ENCODE measurements around the gene IBA57.

The IBA57 gene

DNA sequence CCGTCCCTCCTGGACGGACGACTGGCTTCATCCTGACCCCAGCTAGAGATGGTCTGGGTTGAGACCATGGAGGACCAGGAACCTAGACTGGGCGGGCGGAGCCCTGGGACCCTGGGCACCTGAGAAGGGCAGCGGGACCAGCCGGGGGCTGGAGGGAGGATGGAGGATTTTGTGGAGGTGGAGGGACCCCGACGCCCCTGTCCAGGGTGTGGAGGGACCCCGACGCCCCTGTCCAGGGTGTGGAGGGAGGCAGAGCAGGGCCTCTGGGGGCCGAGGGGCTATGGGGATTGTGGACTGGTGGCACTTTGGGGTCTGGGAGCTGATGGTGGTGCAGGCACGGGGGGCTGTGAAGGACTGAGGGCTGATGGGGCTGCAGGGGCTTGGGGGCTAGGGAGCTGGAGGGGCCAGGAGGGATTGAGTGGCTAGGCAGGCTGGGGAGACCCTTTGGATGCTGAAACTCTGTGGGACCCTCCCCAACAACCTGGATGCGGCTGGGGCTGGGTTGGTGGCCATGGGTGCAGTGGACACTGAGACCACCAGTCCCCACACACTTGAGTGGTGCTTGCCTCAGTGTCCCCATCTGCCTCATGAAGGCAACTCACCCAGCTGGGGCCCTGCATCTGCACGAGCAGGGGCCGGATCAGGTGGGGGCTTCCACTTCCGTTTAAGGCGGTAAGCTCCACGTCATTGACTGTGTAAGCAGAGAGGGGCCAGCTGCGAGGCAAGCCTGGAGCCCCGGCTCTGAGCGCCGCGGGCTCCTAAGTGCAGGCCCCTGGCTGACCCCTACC, 8.5 kb upstream of the IBA57 start:
- no peak for DNase-seq (ENCODE audit: low read depth in 2 of 2)

- no peak for DNase-seq (ENCODE audit: low read depth in 2 of 2)
Measured at GRCh38 chr1:228157729-228158126, 7.9 kb upstream of the IBA57 start.

- DNase-seq (ENCODE audit: low read depth in 2 of 2): no peak
Measured at GRCh38 chr1:228158151-228159007, 7.2 kb upstream of the IBA57 start.

DNA sequence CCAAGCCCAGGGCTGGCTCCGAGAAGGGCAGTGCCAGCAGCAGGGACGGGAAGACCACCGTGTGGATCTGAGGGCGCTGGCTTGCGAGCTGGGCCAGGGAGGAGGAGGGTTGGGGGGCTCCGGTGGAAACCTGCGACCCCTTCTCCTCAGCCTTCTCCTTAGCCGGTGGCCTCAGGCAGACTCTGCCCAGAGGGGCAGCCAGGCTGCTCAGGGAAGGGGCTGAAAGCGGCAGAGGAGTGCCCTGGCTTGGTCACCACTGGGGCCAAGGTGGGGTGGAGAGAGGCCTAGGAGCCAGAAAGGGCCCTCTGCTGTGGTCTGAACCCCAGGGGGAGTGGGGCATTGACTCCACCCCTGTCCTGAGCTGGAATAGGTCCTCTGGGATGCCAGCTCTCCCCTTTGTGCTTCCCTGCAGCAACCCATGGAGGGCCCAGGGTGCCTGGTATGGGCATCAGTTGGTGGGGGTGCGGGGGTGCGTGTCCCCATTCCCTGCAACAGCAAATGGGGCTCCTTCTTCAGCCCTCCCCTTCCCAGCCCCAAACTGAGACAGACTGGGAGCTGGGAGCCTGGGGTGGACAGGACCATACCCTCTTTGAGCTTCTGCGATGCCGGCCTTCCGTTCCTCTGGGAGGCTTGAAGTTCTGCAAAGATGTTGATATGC, 6.5 kb upstream of the IBA57 start:
- no peak for DNase-seq (ENCODE audit: low read depth in 2 of 2)

- no peak for DNase-seq (ENCODE audit: low read depth in 2 of 2)
Measured at GRCh38 chr1:228160201-228160761, 5.3 kb upstream of the IBA57 start.

DNA sequence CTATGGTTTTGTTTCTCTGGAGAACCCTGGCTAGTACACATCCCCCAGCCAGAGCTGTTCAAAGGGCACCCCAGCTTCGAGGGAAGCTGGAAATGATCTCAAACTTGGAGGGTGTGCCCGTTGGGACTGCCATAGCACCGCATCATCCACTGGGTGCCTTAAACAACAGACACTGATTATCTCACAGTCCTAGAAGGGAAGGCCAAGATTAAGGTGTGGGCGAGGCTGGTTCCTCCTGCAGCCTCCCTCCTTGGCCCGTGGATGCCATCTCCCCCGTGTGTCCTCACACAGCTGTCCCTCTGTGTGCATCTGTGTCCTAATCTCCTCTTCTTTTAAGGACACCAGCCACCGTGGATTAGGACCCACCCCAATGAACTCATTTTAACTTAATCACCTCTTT, 4.2 kb upstream of the IBA57 start:
- DNase-seq (ENCODE audit: low read depth in 2 of 2): no peak

- no peak for DNase-seq (ENCODE audit: low read depth in 2 of 2)
Measured at GRCh38 chr1:228161866-228162265, 3.7 kb upstream of the IBA57 start.

DNA sequence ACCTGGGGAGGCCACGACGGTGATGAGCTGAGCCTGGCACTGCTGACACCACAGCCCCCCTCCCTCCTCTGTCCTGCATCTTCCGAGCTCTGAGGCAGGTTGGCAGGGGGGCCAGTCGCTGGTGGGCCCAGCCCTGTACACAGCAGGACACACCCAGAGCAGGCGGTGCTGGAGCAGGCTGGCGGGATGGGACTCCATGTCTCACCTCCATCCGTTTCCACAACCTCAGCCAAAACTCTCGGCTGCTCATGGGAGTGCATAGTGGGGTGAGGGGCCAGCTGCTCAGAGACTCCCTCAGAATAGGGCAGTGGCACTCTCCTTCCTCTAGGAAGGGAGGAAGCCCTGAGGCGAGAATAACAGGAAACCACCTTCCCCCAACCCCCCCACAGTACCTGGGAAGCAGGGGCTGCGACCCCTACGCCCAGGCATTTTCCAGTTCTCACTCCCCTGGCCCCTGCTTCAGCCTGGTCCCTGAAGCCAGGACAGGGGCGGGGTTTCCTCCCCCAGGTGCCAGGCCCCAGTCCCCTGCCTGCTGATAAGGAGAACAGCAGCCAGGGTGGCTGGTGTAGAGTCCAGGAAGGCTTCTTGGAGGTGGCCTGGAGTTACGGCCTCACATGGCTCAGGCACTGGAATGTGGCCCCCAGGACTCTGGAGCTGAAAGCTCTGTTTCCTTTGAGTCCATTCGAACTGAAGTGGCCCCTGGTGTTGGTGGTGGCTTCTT, 3.2 kb upstream of the IBA57 start:
- DNase-seq (ENCODE audit: low read depth in 2 of 2): no peak

GRCh38 chr1:228163007-228163753, 2.4 kb upstream of the IBA57 start:
- DNase-seq (ENCODE audit: low read depth in 2 of 2): no peak

DNA sequence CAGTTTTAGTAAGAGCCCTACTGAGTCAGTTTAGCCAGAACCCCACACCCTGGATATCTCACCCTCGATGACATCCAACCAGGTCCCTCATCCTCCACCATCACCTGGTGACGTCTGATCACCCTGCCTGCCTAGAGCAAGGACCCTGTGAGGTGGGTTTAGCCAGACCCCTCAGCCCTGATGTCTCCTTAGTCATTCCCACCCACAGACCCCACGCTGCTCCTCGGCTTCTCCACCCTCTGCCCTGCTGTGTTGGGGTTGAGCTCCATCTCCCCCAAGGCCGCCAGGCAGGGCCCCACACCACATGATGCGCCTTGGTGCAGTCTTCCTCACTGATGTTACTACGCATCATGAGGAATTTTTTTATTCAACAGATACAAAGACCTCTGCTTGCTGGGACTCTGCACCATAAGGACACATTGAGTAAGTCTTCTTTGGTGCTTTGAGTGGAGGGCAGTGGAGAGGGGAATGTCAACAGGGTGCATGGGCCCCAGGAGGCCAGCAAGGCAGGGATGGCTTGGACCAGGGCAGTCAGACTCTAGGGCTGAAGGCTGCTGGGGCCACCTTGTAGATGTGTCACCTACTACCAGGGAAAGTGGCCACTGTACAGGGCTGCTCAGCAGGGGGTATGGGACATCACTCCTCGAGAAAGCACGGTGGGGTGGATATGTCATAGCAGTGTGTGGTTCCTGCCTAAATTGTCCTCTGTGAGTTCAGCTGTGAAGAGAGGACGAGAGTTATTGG, 1.7 kb upstream of the IBA57 start:
- DNase-seq (ENCODE audit: low read depth in 2 of 2): no peak

- DNase-seq (ENCODE audit: low read depth in 2 of 2): no peak
Measured at GRCh38 chr1:228164561-228165371, 838 bp upstream of the IBA57 start.

DNA sequence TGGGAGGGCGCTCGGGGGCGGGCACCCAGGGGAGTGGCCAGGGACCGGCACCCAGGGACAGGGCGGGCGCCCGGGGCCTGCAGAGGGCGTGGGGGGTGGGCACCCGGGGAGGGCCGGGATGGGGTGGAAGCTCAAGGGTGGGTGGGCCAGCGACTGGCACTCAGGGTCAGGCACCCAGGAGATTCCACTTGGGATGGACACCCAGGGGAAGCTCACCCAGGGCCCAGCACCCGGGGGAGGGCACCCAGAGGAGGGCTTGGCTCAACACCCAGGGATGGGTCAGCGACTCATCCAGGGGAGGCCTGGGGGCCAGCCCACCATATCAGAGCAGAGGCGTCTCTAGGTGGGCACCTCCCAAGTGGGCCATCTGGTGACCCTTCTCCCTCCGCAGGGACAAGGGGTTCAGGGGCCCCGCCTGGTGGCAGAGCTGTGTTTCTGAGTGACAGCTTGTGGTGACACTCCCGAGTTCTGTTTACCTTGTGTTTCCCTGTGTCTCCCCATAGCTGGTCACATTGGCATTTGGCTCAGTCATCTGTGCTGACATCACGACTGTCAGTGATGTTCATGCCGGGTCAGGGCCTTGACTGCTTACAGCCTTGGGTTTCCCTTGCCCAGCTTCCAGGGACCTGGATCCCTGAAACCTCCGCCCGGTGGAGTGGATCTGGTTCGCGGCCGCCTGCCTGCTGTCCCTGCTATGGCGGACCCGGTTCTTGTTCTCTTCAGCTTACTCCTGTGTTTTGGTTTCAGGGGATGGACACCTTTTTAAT, 749 bp downstream of the IBA57 start:
- DNase-seq (ENCODE audit: low read depth in 2 of 2): peak in 1 of 2 donors; percentile 24

DNA sequence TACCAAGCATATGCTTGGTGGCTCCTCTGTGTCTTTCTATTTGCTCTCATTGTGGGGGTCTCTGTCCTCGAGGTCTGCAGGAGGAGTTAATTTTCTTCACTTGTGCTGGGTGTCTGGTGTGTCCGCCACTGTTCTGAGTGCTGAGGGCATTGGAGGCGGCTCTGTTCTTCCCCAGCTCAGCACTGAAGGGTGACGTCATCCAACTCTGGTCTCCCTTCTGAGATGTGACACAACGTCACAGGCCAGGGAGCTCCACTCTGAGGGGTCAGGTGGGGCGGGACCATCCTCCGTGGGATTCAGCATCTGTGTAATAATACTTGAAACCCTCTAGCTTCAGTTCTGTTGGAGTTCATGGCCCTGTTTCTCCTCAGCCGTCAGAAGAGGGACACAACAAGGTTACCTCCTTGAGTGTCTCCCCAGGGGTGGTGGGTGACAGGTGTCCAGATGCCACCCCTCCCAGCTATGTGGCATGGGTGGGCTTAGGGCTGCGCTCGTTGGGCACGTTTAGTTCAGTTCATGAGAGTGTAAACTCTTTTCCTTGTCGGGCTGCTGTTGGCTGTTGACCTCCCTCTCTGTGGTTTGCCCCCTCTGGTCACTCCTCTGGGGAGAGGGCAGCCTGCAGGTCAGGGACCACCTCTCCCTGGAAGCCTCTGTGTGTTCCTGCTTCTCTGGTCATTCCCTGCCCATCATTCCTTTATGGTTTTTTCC, 3.1 kb downstream of the IBA57 start:
- no peak for DNase-seq (ENCODE audit: low read depth in 2 of 2)

- no peak for DNase-seq (ENCODE audit: low read depth in 2 of 2)
Measured at GRCh38 chr1:228169345-228169744, 3.7 kb downstream of the IBA57 start.

DNA sequence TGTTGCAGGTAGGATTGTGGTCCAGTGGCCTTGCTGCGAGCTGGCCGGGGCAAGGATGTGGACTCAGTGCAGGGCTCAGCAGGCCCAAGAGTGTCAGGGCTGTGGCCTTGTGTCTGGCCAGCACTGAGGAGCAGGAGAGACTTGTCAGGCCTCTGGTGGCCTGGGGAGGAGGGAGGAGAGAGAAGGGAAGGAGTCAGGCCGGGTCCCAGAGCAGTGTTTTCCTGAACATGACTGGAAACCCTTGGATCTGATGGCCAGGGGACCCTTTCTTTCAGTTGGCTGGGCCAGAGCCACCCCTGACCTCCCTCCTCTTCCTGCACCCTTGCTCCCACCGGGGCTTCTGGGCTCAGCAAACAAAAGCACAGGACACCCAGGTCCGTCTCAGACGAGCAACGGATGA, 5.1 kb downstream of the IBA57 start:
- no peak for DNase-seq (ENCODE audit: low read depth in 2 of 2)

DNA sequence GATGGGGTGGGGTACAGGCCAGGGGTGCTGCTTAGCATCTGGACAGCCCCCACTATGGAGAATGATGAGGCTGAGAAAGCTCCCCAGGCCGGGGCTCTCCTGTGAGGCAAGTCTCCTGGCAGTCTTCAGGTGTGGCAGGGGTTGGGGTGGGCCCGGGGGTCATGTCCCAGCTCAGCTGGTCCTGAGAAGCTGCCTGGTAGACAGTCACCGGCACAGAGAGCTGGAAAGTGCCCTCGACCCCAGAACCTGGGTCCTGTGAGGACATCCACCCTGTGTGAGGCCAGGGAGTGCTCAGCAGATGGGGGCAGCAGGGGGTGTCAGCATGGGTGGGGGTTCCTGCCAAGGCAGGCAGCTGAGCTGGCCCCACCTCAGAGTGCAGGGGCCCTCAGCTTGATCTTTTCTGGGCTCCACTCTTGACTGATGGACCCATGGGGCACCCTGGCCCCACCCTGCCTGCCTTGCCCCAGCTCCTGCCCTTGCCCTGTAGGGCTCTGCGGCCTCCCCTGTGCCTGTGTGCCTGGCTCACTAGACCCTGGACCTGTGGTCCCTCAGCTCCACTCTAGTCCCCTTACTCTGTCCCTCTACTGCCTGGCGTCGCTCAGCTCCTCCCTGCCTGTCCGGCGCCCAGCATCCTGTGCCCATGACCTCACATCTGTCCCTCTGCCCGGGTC, 5.8 kb downstream of the IBA57 start:
- no peak for DNase-seq (ENCODE audit: low read depth in 2 of 2)

Data from stimulated activated CD8-positive, alpha-beta memory T cell treated with anti-CD3 and anti-CD28 coated beads, Interleukin-2, amount 100 ng/mL, for 1 hour (primary cell).